ENCODE results near the gene GRIK2. TPM values are rescaled to one million over a fixed set of nuclear protein-coding genes. Genes with fewer than 3 reads are reported as not detected.

The GRIK2 gene
- total RNA-seq, 1 donor from 2014 or later: 2.8 TPM

- DNase-seq (ENCODE audit: low spot score): no peak
- Mint-ChIP-seq H3K4me1 (ENCODE audit: unreplicated experiment) (peaks cover 8% of the 10 kb centered on the region), H3K36me3 (ENCODE audit: low read depth, unreplicated experiment) (no peaks in the 10 kb centered on the region), H3K9me3 (ENCODE audit: unreplicated experiment) (no peaks in the 10 kb centered on the region), H3K27ac (ENCODE audit: unreplicated experiment) (no peak overlapping the region), H3K4me3 (ENCODE audit: unreplicated experiment) (no peak overlapping the region), H3K27me3 (ENCODE audit: unreplicated experiment) (no peaks in the 10 kb centered on the region)
- TF ChIP-seq CTCF (IDR thresholded peaks at IDR 0.05; ENCODE audit: unreplicated experiment): no peak
Measured at GRCh38 chr6:101445527-101445926, 52.0 kb downstream of the GRIK2 start.

DNA sequence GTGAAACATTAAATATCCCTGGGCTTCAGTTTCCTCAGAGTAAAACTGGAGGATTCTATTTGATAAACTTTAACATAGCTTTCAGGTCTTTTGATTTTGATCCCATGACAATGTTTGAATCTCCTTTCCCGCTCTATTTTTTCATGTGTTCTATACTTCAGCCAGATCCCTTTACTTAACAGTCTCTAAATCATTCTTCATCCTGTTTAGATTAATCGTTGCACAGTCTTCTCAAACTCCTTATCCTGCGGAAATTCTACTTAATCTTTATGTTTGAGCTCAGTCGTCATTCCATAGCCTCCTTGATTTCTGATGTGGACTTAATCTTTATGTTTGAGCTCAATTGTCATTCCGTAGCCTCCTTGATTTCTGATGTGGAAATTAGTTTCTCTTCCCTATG is 57.4 kb downstream of the GRIK2 start:
- peaks cover 2% of the 10 kb centered on the region for H3K4me1 Mint-ChIP-seq (ENCODE audit: unreplicated experiment)
- no peaks in the 10 kb centered on the region for H3K9me3 Mint-ChIP-seq (ENCODE audit: unreplicated experiment)
- no peak overlapping the region for H3K4me3 Mint-ChIP-seq (ENCODE audit: unreplicated experiment)

DNA sequence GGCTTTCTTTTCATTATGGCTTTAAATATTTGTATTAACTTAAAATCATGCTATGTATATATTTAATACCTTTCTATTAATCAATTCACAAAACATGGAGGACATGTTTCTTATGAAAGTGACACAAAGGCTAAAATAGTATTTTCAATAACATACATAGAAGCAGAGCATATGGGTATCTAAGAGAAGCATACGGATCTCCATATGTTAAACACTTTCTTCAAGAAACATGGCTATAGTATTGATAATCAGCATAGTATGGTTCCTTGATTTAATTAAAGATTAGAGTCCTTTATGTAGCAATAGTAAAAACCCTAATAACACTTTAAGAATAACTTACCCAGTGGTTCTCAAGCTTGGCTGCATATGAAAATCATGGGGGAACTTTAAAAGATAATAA is 58.5 kb downstream of the GRIK2 start:
- Mint-ChIP-seq H3K36me3 (ENCODE audit: low read depth, unreplicated experiment) (no peaks in the 10 kb centered on the region), H3K4me3 (ENCODE audit: unreplicated experiment) (no peak overlapping the region), H3K27ac (ENCODE audit: unreplicated experiment) (no peak overlapping the region), H3K9me3 (ENCODE audit: unreplicated experiment) (no peaks in the 10 kb centered on the region), H3K4me1 (ENCODE audit: unreplicated experiment) (peaks cover 2% of the 10 kb centered on the region), H3K27me3 (ENCODE audit: unreplicated experiment) (peaks cover 1% of the 10 kb centered on the region)
- TF ChIP-seq CTCF (IDR thresholded peaks at IDR 0.05; ENCODE audit: unreplicated experiment): no peak
- no peak for DNase-seq (ENCODE audit: low spot score)

More for the DNA sequence above, 57.4 kb downstream of the GRIK2 start:
- no peak for TF ChIP-seq CTCF (IDR thresholded peaks at IDR 0.05; ENCODE audit: unreplicated experiment)
- no peak overlapping the region for H3K27ac Mint-ChIP-seq (ENCODE audit: unreplicated experiment)
- no peak for DNase-seq (ENCODE audit: low spot score)
- peaks cover 1% of the 10 kb centered on the region for H3K27me3 Mint-ChIP-seq (ENCODE audit: unreplicated experiment)
- H3K36me3 Mint-ChIP-seq (ENCODE audit: low read depth, unreplicated experiment): no peaks in the 10 kb centered on the region

GRCh38 chr6:101453221-101453620 is 59.7 kb downstream of the GRIK2 start:
- no peak for DNase-seq (ENCODE audit: low spot score)
- Mint-ChIP-seq H3K9me3 (ENCODE audit: unreplicated experiment) (no peaks in the 10 kb centered on the region), H3K27me3 (ENCODE audit: unreplicated experiment) (peaks cover 1% of the 10 kb centered on the region), H3K4me1 (ENCODE audit: unreplicated experiment) (peaks cover 2% of the 10 kb centered on the region), H3K36me3 (ENCODE audit: low read depth, unreplicated experiment) (no peaks in the 10 kb centered on the region), H3K27ac (ENCODE audit: unreplicated experiment) (no peak overlapping the region), H3K4me3 (ENCODE audit: unreplicated experiment) (no peak overlapping the region)
- no peak for TF ChIP-seq CTCF (IDR thresholded peaks at IDR 0.05; ENCODE audit: unreplicated experiment)

DNA sequence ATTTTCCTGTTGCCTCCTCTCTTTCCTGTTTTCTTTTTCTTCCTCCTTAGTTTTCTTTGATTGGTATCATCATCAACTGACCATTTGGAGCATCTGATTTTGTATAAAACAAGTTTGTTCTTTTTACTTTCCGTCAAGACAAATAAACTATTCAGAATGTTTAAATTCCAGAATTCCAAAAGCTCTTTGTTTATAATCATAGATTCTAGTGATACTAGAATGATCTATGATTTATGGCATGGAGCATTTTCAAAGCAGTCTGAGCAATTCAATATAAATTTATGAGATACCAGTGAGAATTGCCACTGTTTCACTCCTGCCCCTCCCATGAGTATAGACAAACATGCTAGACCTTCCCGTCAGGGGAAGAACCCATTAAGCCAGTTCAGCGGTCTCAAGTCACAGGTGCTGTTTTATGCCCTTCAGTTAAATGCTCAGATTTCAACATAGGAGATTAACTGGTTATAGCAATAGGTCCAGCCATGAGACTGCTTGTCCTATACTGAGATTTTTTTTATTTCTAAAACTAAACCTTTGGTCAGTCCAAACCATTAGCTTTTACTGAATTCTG is 60.7 kb downstream of the GRIK2 start:
- Mint-ChIP-seq H3K27ac (ENCODE audit: unreplicated experiment) (no peak overlapping the region), H3K27me3 (ENCODE audit: unreplicated experiment) (peaks cover 1% of the 10 kb centered on the region), H3K36me3 (ENCODE audit: low read depth, unreplicated experiment) (no peaks in the 10 kb centered on the region), H3K9me3 (ENCODE audit: unreplicated experiment) (no peaks in the 10 kb centered on the region), H3K4me3 (ENCODE audit: unreplicated experiment) (no peak overlapping the region), H3K4me1 (ENCODE audit: unreplicated experiment) (peaks cover 2% of the 10 kb centered on the region)
- TF ChIP-seq CTCF (IDR thresholded peaks at IDR 0.05; ENCODE audit: unreplicated experiment): no peak
- no peak for DNase-seq (ENCODE audit: low spot score)

Measured in endothelial cell (in vitro differentiated cells).